Stimulated activated CD8-positive, alpha-beta memory T cell treated with anti-CD3 and anti-CD28 coated beads, Interleukin-15, amount 100 ng/mL, for 24 hours (primary cell): Measurements from ENCODE around the gene NUCB1.
"Not testable (repeated sequence)": the region's sequence is repeated elsewhere in the genome, so short reads cannot be mapped to it uniquely, and the experiment has no call there.

Experiments
- DNase-seq: peaks from one replicate; pipeline ENCODE4 v3.0.0-alpha.2; 2020; ENCODE audit warnings: low read depth

NUCB1 gene

GRCh38 chr19:48899781-48900476, at the start of gene NUCB1:
Gene NUCB1 (plus strand): TSS chr19:48900312. CDS start chr19:48900797, 485 bp downstream.
- peak; percentile 89 for DNase-seq

DNA sequence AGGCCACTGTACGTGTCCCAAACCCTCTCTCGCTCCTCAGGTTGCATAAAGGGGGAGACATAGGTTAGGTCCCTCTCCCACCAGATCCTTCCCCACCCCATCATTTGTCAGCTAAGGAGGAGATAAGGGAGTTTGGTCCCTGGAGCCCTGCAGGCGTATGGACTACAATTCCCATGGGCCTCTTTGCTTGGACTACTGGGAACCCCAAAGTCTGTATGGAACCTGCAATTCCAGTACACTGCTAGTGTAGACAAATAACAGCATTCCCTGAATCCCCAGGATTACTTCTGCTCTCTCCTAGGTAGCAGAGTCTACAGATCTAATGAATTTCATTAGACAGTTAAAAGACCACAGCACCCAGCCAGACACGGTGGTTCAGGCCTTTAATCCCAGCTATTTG, 47.8 kb upstream of the NUCB1 start:
- DNase-seq, result no peak

- no peak for DNase-seq
These were observed 46.6 kb upstream of the NUCB1 start for GRCh38 chr19:48853483-48853882.

DNA sequence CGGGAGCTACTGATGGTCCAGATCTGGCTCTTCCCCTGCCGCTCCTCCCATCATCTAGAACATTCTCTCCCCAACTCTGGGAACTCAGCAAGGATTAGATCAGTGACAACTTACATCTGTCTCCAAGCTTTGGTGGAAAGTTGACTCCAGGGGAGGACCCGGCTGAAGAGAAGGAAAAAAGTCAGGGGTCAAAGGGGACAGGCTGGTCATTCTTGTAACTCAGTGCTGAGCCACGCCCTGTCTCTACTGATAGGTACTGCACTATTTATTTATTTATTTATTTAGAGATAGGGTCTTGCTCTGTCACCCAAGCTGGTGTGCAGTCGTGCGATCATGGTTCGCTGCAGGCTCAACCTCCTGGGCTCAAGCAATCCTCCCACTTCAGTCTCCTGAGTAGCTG, 46.0 kb upstream of the NUCB1 start:
- no peak for DNase-seq

DNA sequence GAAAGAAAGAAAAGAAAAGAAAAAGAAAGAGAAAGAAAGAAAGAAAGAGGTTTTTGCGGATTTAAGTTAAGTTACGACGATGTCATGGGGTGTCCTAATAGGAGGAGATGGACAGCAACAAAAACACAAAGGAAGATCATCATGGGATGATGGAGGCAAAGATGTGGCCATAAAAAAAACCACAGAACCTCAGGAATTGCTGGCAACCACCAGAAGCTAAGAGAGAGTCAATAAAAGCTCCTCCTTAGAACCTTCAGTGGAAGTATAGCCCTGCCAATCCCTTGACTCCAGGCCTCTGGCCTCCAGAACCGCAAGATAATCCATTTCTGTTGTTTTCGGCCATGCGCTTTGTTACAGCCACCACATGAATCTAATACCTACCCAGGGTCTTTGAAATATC, 43.2 kb upstream of the NUCB1 start:
- DNase-seq, result no peak

- peak; percentile 53 for DNase-seq
These were observed 41.0 kb upstream of the NUCB1 start for GRCh38 chr19:48858984-48859710.

DNA sequence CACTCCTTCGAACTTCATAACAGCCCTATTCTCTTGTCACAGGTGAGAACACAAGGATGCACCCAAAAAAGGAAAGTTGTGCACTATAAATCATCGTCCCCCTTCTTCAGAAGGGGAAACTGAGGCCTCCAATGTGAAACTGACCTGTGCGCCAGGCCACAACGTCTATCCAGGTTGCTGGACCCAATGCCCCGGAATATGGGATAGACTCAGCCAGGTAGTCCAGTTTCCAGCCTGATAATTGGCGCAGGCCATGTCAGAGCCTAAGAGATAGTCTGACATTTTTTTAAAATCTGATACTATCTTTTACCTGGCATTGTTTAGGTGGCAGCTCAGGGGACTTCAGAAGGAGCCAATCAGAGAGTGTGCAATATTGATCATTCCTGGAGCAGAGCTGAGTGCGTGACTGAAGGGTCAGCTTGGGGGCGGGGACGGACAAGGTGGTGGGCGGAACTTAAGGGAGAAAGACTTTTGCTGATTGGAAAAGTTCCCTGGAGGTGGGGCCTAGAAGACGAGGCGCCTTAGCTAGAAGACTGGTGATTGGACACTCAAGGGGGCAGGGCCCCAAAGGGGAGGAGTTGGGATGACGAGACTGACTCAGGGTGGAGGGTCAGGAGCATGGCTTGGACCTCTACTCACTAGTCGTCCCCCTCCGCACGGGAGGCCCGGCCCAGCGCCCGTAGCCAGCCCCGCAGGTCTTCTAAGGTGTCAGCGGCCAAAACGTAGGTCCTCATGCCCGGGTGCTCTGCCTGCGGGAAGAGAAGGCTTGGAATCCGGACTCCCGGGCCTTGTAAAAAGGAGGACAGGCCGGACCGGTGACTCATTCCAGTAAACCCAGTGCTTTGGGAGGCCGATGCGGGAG, 40.2 kb upstream of the NUCB1 start:
- DNase-seq, result no peak

GRCh38 chr19:48861313-48861712, 38.8 kb upstream of the NUCB1 start:
- DNase-seq, result no peak

- no peak for DNase-seq
These were observed 37.3 kb upstream of the NUCB1 start for GRCh38 chr19:48862827-48863226.

DNA sequence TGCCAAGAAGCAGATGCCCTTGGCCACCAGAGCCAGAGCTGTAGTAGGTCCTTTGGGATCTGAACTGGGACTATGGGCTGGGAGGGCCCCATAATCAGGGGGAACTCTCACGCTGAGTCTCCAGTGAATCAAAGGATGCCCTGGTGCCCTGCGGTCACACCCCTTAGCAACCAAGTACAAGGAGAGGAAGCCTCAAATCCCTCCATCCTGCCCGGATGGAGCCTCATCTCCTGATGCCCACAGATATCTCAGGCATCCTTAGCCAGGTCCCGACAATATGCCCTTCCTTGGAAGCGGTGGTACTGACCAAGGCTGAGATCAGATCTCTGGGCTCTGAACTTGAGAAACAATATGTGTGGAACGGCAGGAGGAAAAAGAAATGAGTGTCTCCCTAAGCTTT, 33.4 kb upstream of the NUCB1 start:
- DNase-seq, result no peak

GRCh38 chr19:48867123-48867745, 32.9 kb upstream of the NUCB1 start:
- DNase-seq, result no peak

DNA sequence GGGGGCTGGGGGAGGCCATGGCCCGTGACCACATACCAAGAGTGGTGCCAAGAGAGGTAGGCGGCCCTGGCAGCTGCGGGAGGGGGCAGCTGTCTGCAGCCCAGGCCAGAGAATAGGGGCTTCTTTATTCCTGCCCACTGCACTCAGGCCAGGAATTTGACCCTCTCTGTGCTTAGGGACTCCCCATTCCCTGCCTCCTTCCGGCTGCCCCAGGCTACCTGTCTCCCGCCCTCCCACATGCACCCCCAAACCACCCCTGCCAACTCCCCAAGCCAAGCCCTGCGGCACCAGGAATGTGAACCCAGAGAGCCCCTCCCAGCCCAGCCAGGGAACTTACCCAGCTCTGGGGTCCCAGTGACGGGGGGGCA, 32.4 kb upstream of the NUCB1 start:
- no peak for DNase-seq

DNA sequence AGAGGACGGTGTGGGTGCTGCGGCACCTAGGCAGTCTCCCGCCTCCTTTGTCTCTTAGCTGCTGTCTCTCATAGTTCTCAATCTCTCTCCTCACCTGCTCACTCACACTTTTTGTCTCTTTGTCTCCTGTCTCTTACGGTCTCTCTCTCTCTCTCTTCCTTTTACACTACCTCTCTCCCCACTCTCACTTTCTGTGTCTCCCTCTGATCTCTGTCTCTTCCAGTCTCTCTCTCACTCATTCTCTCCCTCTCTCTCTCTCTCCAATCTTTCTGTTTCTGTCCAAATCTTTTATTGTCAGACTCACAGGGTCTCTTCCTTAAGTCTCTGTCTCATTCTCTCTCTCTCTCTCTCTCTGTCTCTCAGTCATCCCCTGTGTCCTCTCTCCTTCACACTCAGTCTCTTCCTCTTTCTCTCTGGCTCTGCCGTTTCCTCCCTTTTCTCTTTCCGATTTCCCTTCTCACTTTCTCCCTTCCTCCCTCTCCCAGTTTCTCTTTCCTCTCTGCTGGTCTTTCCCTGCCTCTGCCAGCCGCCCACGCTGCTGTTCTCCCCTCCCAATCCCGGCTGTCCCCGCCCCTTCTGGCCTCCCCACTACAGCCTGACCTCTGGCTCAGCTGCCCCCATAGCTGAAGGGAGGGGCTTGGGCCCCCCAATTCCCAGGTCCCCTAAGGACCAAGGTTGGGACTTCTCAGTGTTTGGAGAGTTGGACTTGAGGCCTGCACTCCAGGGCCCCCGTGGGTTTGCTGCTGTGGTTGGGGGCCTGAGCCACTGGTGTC, 31.8 kb upstream of the NUCB1 start, which contains the start of gene PLEKHA4:
PLEKHA4 (minus strand) TSS at position 504 of the 773 bp plus-strand sequence. CDS start 997 bp downstream, outside the sequence.
- DNase-seq, result no peak

DNA sequence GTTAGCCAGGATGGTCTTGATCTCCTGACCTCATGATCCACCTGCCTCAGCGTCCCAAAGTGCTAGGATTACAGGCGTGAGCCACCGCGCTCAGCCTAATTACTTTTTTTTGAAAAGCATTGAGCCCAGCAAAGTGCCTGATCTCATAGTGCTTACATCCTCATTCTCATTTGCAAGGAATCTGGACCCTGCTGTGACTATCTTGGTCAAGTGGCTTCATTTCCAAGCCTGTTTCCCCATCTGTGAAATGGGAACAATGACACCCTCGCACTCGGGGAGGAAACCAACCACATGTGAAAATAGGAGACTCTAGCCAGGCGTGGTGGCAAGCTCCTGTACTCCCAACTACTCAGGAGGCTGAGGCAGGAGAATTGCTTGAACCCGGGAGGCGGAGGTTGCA, 30.1 kb upstream of the NUCB1 start:
- DNase-seq, result no peak

- not testable (repeated sequence) for DNase-seq
These were observed 28.5 kb upstream of the NUCB1 start for GRCh38 chr19:48871471-48872181.

DNA sequence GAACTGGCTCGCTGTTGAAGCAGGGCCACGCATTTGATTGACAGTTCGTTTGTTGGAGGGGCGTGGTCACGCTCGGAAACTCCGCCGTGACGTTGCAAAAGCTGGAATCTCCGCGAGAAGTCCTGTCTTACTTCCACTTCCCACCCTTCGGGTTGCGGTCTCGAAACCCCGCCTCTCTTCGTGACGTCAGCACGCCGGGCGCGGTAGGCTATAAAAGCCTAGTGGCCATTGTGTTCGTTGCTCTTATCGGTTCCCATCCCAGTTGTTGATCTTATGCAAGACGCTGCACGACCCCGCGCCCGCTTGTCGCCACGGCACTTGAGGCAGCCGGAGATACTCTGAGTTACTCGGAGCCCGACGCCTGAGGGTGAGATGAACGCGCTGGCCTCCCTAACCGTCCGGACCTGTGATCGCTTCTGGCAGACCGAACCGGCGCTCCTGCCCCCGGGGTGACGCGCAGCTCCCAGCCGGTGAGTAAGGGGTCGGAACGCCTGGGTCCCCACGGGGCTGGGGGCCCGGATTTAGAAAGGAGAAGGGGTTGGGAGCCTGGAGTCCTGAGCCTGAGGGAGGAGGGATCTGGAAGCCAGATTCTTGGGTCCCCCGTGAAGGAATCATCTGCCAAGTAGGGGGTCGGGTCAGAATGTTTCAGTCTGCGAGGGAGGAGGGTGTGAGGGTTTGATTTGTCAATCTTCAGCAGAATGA, 27.8 kb upstream of the NUCB1 start, which contains the start of gene PPP1R15A:
PPP1R15A (plus strand) TSS at position 240 of the 702 bp plus-strand sequence. CDS start 813 bp downstream, outside the sequence.
- DNase-seq, result peak; percentile 100

- DNase-seq, result no peak
These were observed 27.1 kb upstream of the NUCB1 start for GRCh38 chr19:48872884-48873475.

DNA sequence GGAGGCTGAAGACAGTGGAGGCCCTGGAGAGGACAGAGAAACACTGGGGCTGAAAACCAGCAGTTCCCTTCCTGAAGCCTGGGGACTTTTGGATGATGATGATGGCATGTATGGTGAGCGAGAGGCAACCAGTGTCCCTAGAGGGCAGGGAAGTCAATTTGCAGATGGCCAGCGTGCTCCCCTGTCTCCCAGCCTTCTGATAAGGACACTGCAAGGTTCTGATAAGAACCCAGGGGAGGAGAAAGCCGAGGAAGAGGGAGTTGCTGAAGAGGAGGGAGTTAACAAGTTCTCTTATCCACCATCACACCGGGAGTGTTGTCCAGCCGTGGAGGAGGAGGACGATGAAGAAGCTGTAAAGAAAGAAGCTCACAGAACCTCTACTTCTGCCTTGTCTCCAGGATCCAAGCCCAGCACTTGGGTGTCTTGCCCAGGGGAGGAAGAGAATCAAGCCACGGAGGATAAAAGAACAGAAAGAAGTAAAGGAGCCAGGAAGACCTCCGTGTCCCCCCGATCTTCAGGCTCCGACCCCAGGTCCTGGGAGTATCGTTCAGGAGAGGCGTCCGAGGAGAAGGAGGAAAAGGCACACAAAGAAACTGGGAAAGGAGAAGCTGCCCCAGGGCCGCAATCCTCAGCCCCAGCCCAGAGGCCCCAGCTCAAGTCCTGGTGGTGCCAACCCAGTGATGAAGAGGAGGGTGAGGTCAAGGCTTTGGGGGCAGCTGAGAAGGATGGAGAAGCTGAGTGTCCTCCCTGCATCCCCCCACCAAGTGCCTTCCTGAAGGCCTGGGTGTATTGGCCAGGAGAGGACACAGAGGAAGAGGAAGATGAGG, 26.4 kb upstream of the NUCB1 start:
- DNase-seq, result no peak
